GM19452 (cell line): Measurements from ENCODE around the gene WDR27.

Experiments used
- ATAC-seq: cut with Tn5 transposase; IDR thresholded peaks from one replicate; pipeline ENCODE4 v1.9.1; 2021; ENCODE audit not compliant: unreplicated experiment

WDR27 gene

GRCh38 chr6:169701954-169702839, at the start of gene WDR27, which contains the start of gene C6orf120:
Gene WDR27 (minus strand): TSS chr6:169702029. CDS start chr6:169689005, 13,024 bp downstream.
Gene C6orf120 (plus strand): TSS chr6:169702126. CDS start chr6:169702460, 334 bp downstream.
- ATAC-seq = peak; percentile 94

- no peak for ATAC-seq
Observed at GRCh38 chr6:169746556-169746955, 44.7 kb upstream of the WDR27 start.

GRCh38 chr6:169745405-169745804, 43.6 kb upstream of the WDR27 start:
- ATAC-seq = no peak

GRCh38 chr6:169741344-169741743, 39.5 kb upstream of the WDR27 start:
- no peak for ATAC-seq

GRCh38 chr6:169738976-169739529, 37.2 kb upstream of the WDR27 start:
- no peak for ATAC-seq

GRCh38 chr6:169738204-169738975, 36.6 kb upstream of the WDR27 start:
- no peak for ATAC-seq

GRCh38 chr6:169729961-169730360, 28.1 kb upstream of the WDR27 start:
- ATAC-seq = no peak

GRCh38 chr6:169726963-169727362, 25.1 kb upstream of the WDR27 start:
- no peak for ATAC-seq

- ATAC-seq = no peak
Observed at GRCh38 chr6:169726049-169726400, 24.2 kb upstream of the WDR27 start.

- ATAC-seq = no peak
Observed at GRCh38 chr6:169725125-169726048, 23.6 kb upstream of the WDR27 start.

GRCh38 chr6:169724494-169725124, 22.8 kb upstream of the WDR27 start, which contains the start of gene PHF10:
Gene PHF10 (minus strand): TSS chr6:169724500. CDS start chr6:169723931, 569 bp downstream.
- ATAC-seq = peak; percentile 34

- ATAC-seq = peak; percentile 35
Observed at GRCh38 chr6:169723991-169724493, 22.2 kb upstream of the WDR27 start.

GRCh38 chr6:169723200-169723909, 21.5 kb upstream of the WDR27 start:
- peak; percentile 40 for ATAC-seq

- ATAC-seq = peak; percentile 23
Observed at GRCh38 chr6:169722362-169723199, 20.8 kb upstream of the WDR27 start.

GRCh38 chr6:169720207-169720855, 18.5 kb upstream of the WDR27 start:
- ATAC-seq = no peak

- no peak for ATAC-seq
Observed at GRCh38 chr6:169719117-169719516, 17.3 kb upstream of the WDR27 start.

- ATAC-seq = no peak
Observed at GRCh38 chr6:169714595-169714994, 12.8 kb upstream of the WDR27 start.

GRCh38 chr6:169714178-169714577, 12.3 kb upstream of the WDR27 start:
- ATAC-seq = no peak
